Stimulated activated CD4-positive, alpha-beta T cell treated with anti-CD3 and anti-CD28 coated beads, Interleukin-4, amount 100 ng/mL, for 1 hour (primary cell): ENCODE data around the gene ERC2.

ENCODE experiments used
- DNase-seq: peaks from one replicate; pipeline ENCODE4 v3.0.0-alpha.2; 2020

Gene ERC2

GRCh38 chr3:55654123-55654760 lies 814.0 kb downstream of the ERC2 start:
- no peak for DNase-seq

GRCh38 chr3:55651011-55651410 lies 817.3 kb downstream of the ERC2 start:
- no peak for DNase-seq

- no peak for DNase-seq
Measured at GRCh38 chr3:55650011-55650410, 818.3 kb downstream of the ERC2 start.

GRCh38 chr3:55649554-55649953 lies 818.7 kb downstream of the ERC2 start:
- DNase-seq: no peak

- no peak for DNase-seq
Measured at GRCh38 chr3:55648591-55649318, 819.5 kb downstream of the ERC2 start.

GRCh38 chr3:55647670-55648069 lies 820.6 kb downstream of the ERC2 start:
- DNase-seq: no peak

GRCh38 chr3:55647063-55647462 lies 821.2 kb downstream of the ERC2 start:
- DNase-seq: no peak

GRCh38 chr3:55646121-55646520 lies 822.1 kb downstream of the ERC2 start:
- no peak for DNase-seq

GRCh38 chr3:55645422-55645821 lies 822.8 kb downstream of the ERC2 start:
- DNase-seq: no peak

GRCh38 chr3:55643283-55643682 lies 825.0 kb downstream of the ERC2 start:
- DNase-seq: no peak

- no peak for DNase-seq
Measured at GRCh38 chr3:55641964-55642363, 826.3 kb downstream of the ERC2 start.

- DNase-seq: no peak
Measured at GRCh38 chr3:55639896-55640765, 828.1 kb downstream of the ERC2 start.

GRCh38 chr3:55639143-55639542 lies 829.1 kb downstream of the ERC2 start:
- no peak for DNase-seq

GRCh38 chr3:55637906-55638638 lies 830.2 kb downstream of the ERC2 start:
- no peak for DNase-seq

- DNase-seq: no peak
Measured at GRCh38 chr3:55636300-55637195, 831.7 kb downstream of the ERC2 start.

GRCh38 chr3:55634345-55634744 lies 833.9 kb downstream of the ERC2 start:
- DNase-seq: no peak

- DNase-seq: no peak
Measured at GRCh38 chr3:55633333-55633732, 834.9 kb downstream of the ERC2 start.

GRCh38 chr3:55631766-55632331 lies 836.4 kb downstream of the ERC2 start:
- DNase-seq: no peak

GRCh38 chr3:55630921-55631299 lies 837.4 kb downstream of the ERC2 start:
- no peak for DNase-seq

GRCh38 chr3:55630280-55630920 lies 837.9 kb downstream of the ERC2 start:
- DNase-seq: no peak

- no peak for DNase-seq
Measured at GRCh38 chr3:55629432-55629831, 838.8 kb downstream of the ERC2 start.
